ENCODE data around the gene MGAT4B. TPM values are rescaled to one million over a fixed set of nuclear protein-coding genes. Genes with fewer than 3 reads are reported as not detected.

The MGAT4B gene
- total RNA-seq, 2 donors from 2014 or later, result 332 to 540 TPM

GRCh38 chr5:179774442-179774841 lies 32.2 kb downstream of the MGAT4B start:
- Histone ChIP-seq H3K4me3 (no peak overlapping the region), H3K4me1 (no peaks in the 10 kb centered on the region), H3K9me3 (no peaks in the 10 kb centered on the region), H3K9ac (ENCODE audit: low read depth in 2 of 2, low read length in 2 of 2) (no peak overlapping the region), H3K27me3 (no peaks in the 10 kb centered on the region), H3K36me3 (peaks cover 16% of the 10 kb centered on the region), H3K27ac (no peak overlapping the region)
- intact Hi-C loops (cut with DNase I), result no loop called here
- no peak for TF ChIP-seq CTCF (IDR thresholded peaks at IDR 0.05)
- DNase-seq, result no peak

- Histone ChIP-seq H3K9ac (ENCODE audit: low read depth in 2 of 2, low read length in 2 of 2) (no peak overlapping the region), H3K27ac (no peak overlapping the region), H3K4me1 (no peaks in the 10 kb centered on the region), H3K36me3 (peaks cover 16% of the 10 kb centered on the region), H3K4me3 (no peak overlapping the region), H3K9me3 (no peaks in the 10 kb centered on the region), H3K27me3 (no peaks in the 10 kb centered on the region)
- TF ChIP-seq CTCF (IDR thresholded peaks at IDR 0.05), result no peak
- DNase-seq, result no peak
- intact Hi-C loops (cut with DNase I), result no loop called here
Measured at GRCh38 chr5:179773686-179774040, 33.0 kb downstream of the MGAT4B start.

GRCh38 chr5:179772351-179772750 lies 34.3 kb downstream of the MGAT4B start:
- H3K9ac ChIP-seq (ENCODE audit: low read depth in 2 of 2, low read length in 2 of 2), result no peak overlapping the region

GRCh38 chr5:179771311-179771895 lies 35.3 kb downstream of the MGAT4B start:
- Histone ChIP-seq H3K9ac (ENCODE audit: low read depth in 2 of 2, low read length in 2 of 2) (no peak overlapping the region), H3K27ac (no peak overlapping the region), H3K27me3 (no peaks in the 10 kb centered on the region), H3K9me3 (no peaks in the 10 kb centered on the region), H3K4me3 (no peak overlapping the region), H3K4me1 (no peaks in the 10 kb centered on the region), H3K36me3 (peaks cover 16% of the 10 kb centered on the region)
- no peak for DNase-seq
- intact Hi-C loops (cut with DNase I), result no loop called here
- no peak for TF ChIP-seq CTCF (IDR thresholded peaks at IDR 0.05)

More at GRCh38 chr5:179772351-179772750, 34.3 kb downstream of the MGAT4B start:
- intact Hi-C loops (cut with DNase I), result no loop called here
- no peak overlapping the region for H3K4me3 ChIP-seq
- no peaks in the 10 kb centered on the region for H3K4me1 ChIP-seq
- no peaks in the 10 kb centered on the region for H3K9me3 ChIP-seq
- no peaks in the 10 kb centered on the region for H3K27me3 ChIP-seq
- H3K27ac ChIP-seq, result no peak overlapping the region
- peaks cover 16% of the 10 kb centered on the region for H3K36me3 ChIP-seq
- DNase-seq, result no peak
- TF ChIP-seq CTCF (IDR thresholded peaks at IDR 0.05), result no peak

- DNase-seq, result no peak
- no peak overlapping the region for H3K9ac ChIP-seq (ENCODE audit: low read depth in 2 of 2, low read length in 2 of 2)
- H3K36me3 ChIP-seq, result peaks cover 17% of the 10 kb centered on the region
- no peak overlapping the region for H3K4me3 ChIP-seq
- TF ChIP-seq CTCF (IDR thresholded peaks at IDR 0.05), result no peak
- intact Hi-C loops (cut with DNase I), result no loop called here
- H3K4me1 ChIP-seq, result no peaks in the 10 kb centered on the region
- no peaks in the 10 kb centered on the region for H3K27me3 ChIP-seq
- H3K9me3 ChIP-seq, result no peaks in the 10 kb centered on the region
- H3K27ac ChIP-seq, result no peak overlapping the region
Measured at GRCh38 chr5:179769796-179770195, 36.9 kb downstream of the MGAT4B start.

All from colonic mucosa (tissue), 4 donors.